ENCODE results near the gene INHBE. TPM values are rescaled to one million over a fixed set of nuclear protein-coding genes. Genes with fewer than 3 reads are reported as not detected.

INHBE gene
- total and polyA plus RNA-seq, 2 experiments from 2014 or later, result 5.6 to 29.0 TPM

- Histone ChIP-seq H3K9me2 (ENCODE audit: insufficient read depth) (no peaks in the 10 kb centered on the region), H3F3A (replicated peaks; ENCODE audit: low read depth) (0 out of 2 replicates have a peak, but pooled peaks cover 4% of the 10 kb centered on the region), H2AFZ (no peak overlapping the region), H3K36me3 (ENCODE audit: insufficient read depth) (no peaks in the 10 kb centered on the region), H3K4me1 (ENCODE audit: insufficient read depth) (peaks cover 36% of the 10 kb centered on the region), H3K79me2 (replicated peaks; ENCODE audit: insufficient read depth) (no peaks in the 10 kb centered on the region), H4K20me1 (replicated peaks; ENCODE audit: insufficient read depth) (no peaks in the 10 kb centered on the region), H3K27ac (ENCODE audit: low read depth) (no peak overlapping the region), H3K4me2 (no peak overlapping the region), H3K4me3 (no peak overlapping the region), H3K27me3 (ENCODE audit: insufficient read depth) (no peaks in the 10 kb centered on the region)
- no peak overlapping the region for H3K27ac Mint-ChIP-seq
- no peak for ATAC-seq
- H3K9me3 Mint-ChIP-seq, result no peaks in the 10 kb centered on the region; the same call in 2 of the 3 replicates
- H3K27me3 Mint-ChIP-seq (ENCODE audit: insufficient read depth, low read depth, poor library complexity), result peaks cover 23% of the 10 kb centered on the region
- no peak overlapping the region for H3K4me3 Mint-ChIP-seq
- TF ChIP-seq CREB1 (CRISPR knock-in tag; IDR thresholded peaks at IDR 0.05; ENCODE audit: low read depth), result no peak
- TF ChIP-seq EZH2phosphoT487 (IDR thresholded peaks at IDR 0.05; ENCODE audit: unreplicated experiment), result no peak
- no peak for DNase-seq (ENCODE audit: low spot score)
- peaks cover 5% of the 10 kb centered on the region for H3K36me3 Mint-ChIP-seq (ENCODE audit: low read depth)
- peaks cover 36% of the 10 kb centered on the region for H3K4me1 Mint-ChIP-seq
Measured at GRCh38 chr12:57451233-57451778, 3.8 kb upstream of the INHBE start.

- no peaks in the 10 kb centered on the region; the same call in 2 of the 3 replicates for H3K9me3 Mint-ChIP-seq
- H3K27me3 ChIP-seq (ENCODE audit: insufficient read depth), result no peaks in the 10 kb centered on the region
- H3K4me1 Mint-ChIP-seq, result peaks cover 46% of the 10 kb centered on the region
- H3K27ac ChIP-seq (ENCODE audit: low read depth), result no peak overlapping the region
- no peaks in the 10 kb centered on the region for H4K20me1 ChIP-seq (replicated peaks; ENCODE audit: insufficient read depth)
- peak overlapping the region; percentile 25; the same call in 1 of the 3 replicates for H3K4me3 Mint-ChIP-seq
- peak; percentile 27 for DNase-seq (ENCODE audit: low spot score)
- H3K36me3 ChIP-seq (ENCODE audit: insufficient read depth), result no peaks in the 10 kb centered on the region
- H3K4me3 ChIP-seq, result no peak overlapping the region
- peak overlapping the region; percentile 69 for H3K4me2 ChIP-seq
- no peak overlapping the region for H2AFZ ChIP-seq
- H3F3A ChIP-seq (replicated peaks; ENCODE audit: low read depth), result peaks cover 7% of the 10 kb centered on the region; the same call in 1 of the 2 replicates
- peak overlapping the region; percentile 66; the same call in 1 of the 2 replicates for H3K27ac Mint-ChIP-seq
- peaks cover 47% of the 10 kb centered on the region for H3K4me1 ChIP-seq (ENCODE audit: insufficient read depth)
- H3K9me2 ChIP-seq (ENCODE audit: insufficient read depth), result no peaks in the 10 kb centered on the region
- H3K36me3 Mint-ChIP-seq (ENCODE audit: low read depth), result peaks cover 16% of the 10 kb centered on the region
- no peak for ATAC-seq
- TF ChIP-seq NANOG (IDR thresholded peaks at IDR 0.05; ENCODE audit: borderline replicate concordance) (no peak), POLR2AphosphoS5 (IDR thresholded peaks at IDR 0.05; ENCODE audit: low read depth) (no peak)
- peaks cover 29% of the 10 kb centered on the region for H3K27me3 Mint-ChIP-seq (ENCODE audit: insufficient read depth, low read depth, poor library complexity)
- peaks cover 9% of the 10 kb centered on the region for H3K79me2 ChIP-seq (replicated peaks; ENCODE audit: insufficient read depth)
Measured at GRCh38 chr12:57452181-57452936, 2.7 kb upstream of the INHBE start.

GRCh38 chr12:57452937-57453509, 2.1 kb upstream of the INHBE start:
- Histone ChIP-seq H3K4me3 (no peak overlapping the region), H3F3A (replicated peaks; ENCODE audit: low read depth) (peaks cover 7% of the 10 kb centered on the region; the same call in 1 of the 2 replicates), H3K27ac (ENCODE audit: low read depth) (no peak overlapping the region), H3K27me3 (ENCODE audit: insufficient read depth) (no peaks in the 10 kb centered on the region), H2AFZ (no peak overlapping the region), H3K4me2 (peak overlapping the region; percentile 69; the same call in 1 of the 2 replicates), H3K79me2 (replicated peaks; ENCODE audit: insufficient read depth) (peaks cover 16% of the 10 kb centered on the region), H3K9me2 (ENCODE audit: insufficient read depth) (no peaks in the 10 kb centered on the region), H3K4me1 (ENCODE audit: insufficient read depth) (peaks cover 53% of the 10 kb centered on the region), H3K36me3 (ENCODE audit: insufficient read depth) (no peaks in the 10 kb centered on the region), H4K20me1 (replicated peaks; ENCODE audit: insufficient read depth) (no peaks in the 10 kb centered on the region)
- H3K36me3 Mint-ChIP-seq (ENCODE audit: low read depth), result peaks cover 22% of the 10 kb centered on the region
- H3K4me3 Mint-ChIP-seq, result peak overlapping the region; percentile 23; the same call in 1 of the 3 replicates
- ATAC-seq (peak; percentile 47), DNase-seq (ENCODE audit: low spot score) (peak; percentile 95)
- TF ChIP-seq CTCF (conservative IDR thresholded peaks at IDR 0.05; ENCODE audit: low read depth in 2 of 2) (peak; percentile 91 to 99), ZNF462 (CRISPR knock-in tag; IDR thresholded peaks at IDR 0.05) (no peak)
- peaks cover 52% of the 10 kb centered on the region for H3K4me1 Mint-ChIP-seq
- no peaks in the 10 kb centered on the region; the same call in 2 of the 3 replicates for H3K9me3 Mint-ChIP-seq
- peaks cover 30% of the 10 kb centered on the region for H3K27me3 Mint-ChIP-seq (ENCODE audit: insufficient read depth, low read depth, poor library complexity)
- H3K27ac Mint-ChIP-seq, result peak overlapping the region; percentile 66; the same call in 1 of the 2 replicates
